Osteocyte (in vitro differentiated cells): ENCODE data around the gene DPPA4. TPM values are rescaled to one million over a fixed set of nuclear protein-coding genes. Genes with fewer than 3 reads are reported as not detected.

Source experiments
- DNase-seq: peaks from one replicate; pipeline ENCODE4 v3.0.0; 2021; ENCODE audit warnings: mixed read lengths; ENCODE audit not compliant: unreplicated experiment; ENCODE audit errors: extremely low spot score
- H3K27ac Mint-ChIP-seq: one replicate; pipeline ENCODE4 v1.8.0; 2021; ENCODE audit warnings: mild to moderate bottlenecking, mixed read lengths; ENCODE audit not compliant: unreplicated experiment
- H3K27me3 Mint-ChIP-seq: one replicate; pipeline ENCODE4 v1.8.0; 2021; ENCODE audit warnings: mixed read lengths; ENCODE audit not compliant: unreplicated experiment
- H3K36me3 Mint-ChIP-seq: one replicate; pipeline ENCODE4 v1.8.0; 2021; ENCODE audit warnings: mixed read lengths; ENCODE audit not compliant: unreplicated experiment
- H3K4me1 Mint-ChIP-seq: one replicate; pipeline ENCODE4 v1.8.0; 2021; ENCODE audit warnings: mixed read lengths; ENCODE audit not compliant: unreplicated experiment
- H3K4me3 Mint-ChIP-seq: one replicate; pipeline ENCODE4 v1.8.0; 2021; ENCODE audit warnings: mild to moderate bottlenecking, moderate library complexity, mixed read lengths; ENCODE audit not compliant: unreplicated experiment
- H3K9me3 Mint-ChIP-seq: one replicate; pipeline ENCODE4 v1.8.0; 2021; ENCODE audit warnings: mixed read lengths; ENCODE audit not compliant: unreplicated experiment
- CTCF ChIP-seq: fragments of 200-600 bp; sonication (generic); IDR thresholded peaks from 2 replicates; pipeline ENCODE4 v1.5.0; 2021; ENCODE audit warnings: antibody characterized with exemption, mild to moderate bottlenecking, moderate library complexity
- total RNA-seq: library from RNA; stranded (reverse); gene quantifications from 2 replicates; pipeline ENCODE4 v1.2.1, GENCODE V29; 2021

The DPPA4 gene
- total RNA-seq, 1 donor from 2014 or later: 0.75 TPM

GRCh38 chr3:109297496-109297895 lies 39.9 kb downstream of the DPPA4 start:
- Mint-ChIP-seq H3K36me3 (no peaks in the 10 kb centered on the region), H3K4me1 (no peaks in the 10 kb centered on the region), H3K9me3 (no peaks in the 10 kb centered on the region), H3K4me3 (no peak overlapping the region), H3K27ac (no peak overlapping the region), H3K27me3 (peaks cover 6% of the 10 kb centered on the region)
- TF ChIP-seq CTCF: no peak
- DNase-seq: no peak

GRCh38 chr3:109284071-109284470 lies 53.3 kb downstream of the DPPA4 start:
- TF ChIP-seq CTCF: no peak
- peaks cover 4% of the 10 kb centered on the region for H3K9me3 Mint-ChIP-seq
- no peak overlapping the region for H3K4me3 Mint-ChIP-seq
- H3K27me3 Mint-ChIP-seq: no peaks in the 10 kb centered on the region
- H3K36me3 Mint-ChIP-seq: no peaks in the 10 kb centered on the region
- no peak for DNase-seq
- no peak overlapping the region for H3K27ac Mint-ChIP-seq
- H3K4me1 Mint-ChIP-seq: no peaks in the 10 kb centered on the region

- Mint-ChIP-seq H3K4me3 (no peak overlapping the region), H3K27me3 (no peaks in the 10 kb centered on the region), H3K36me3 (no peaks in the 10 kb centered on the region), H3K4me1 (peaks cover 1% of the 10 kb centered on the region), H3K27ac (no peak overlapping the region), H3K9me3 (no peaks in the 10 kb centered on the region)
- no peak for DNase-seq
- TF ChIP-seq CTCF: no peak
These were observed 58.8 kb downstream of the DPPA4 start for GRCh38 chr3:109278546-109278945.

- DNase-seq: no peak
These were observed 59.2 kb downstream of the DPPA4 start for GRCh38 chr3:109278141-109278540.

More at GRCh38 chr3:109278141-109278540, 59.2 kb downstream of the DPPA4 start:
- peaks cover 1% of the 10 kb centered on the region for H3K4me1 Mint-ChIP-seq
- H3K27ac Mint-ChIP-seq: no peak overlapping the region
- H3K36me3 Mint-ChIP-seq: no peaks in the 10 kb centered on the region
- no peaks in the 10 kb centered on the region for H3K27me3 Mint-ChIP-seq
- H3K4me3 Mint-ChIP-seq: no peak overlapping the region
- no peak for TF ChIP-seq CTCF
- no peaks in the 10 kb centered on the region for H3K9me3 Mint-ChIP-seq

Other genes starting within 250 kb of the DPPA4 start
- not detected in 2 replicates for gene MORC1, start 219.4 kb downstream of the DPPA4 start, total RNA-seq
- not detected in 2 replicates for gene C3orf85, start 200.8 kb downstream of the DPPA4 start, total RNA-seq
- not detected in 2 replicates for gene DPPA2, start 21.0 kb downstream of the DPPA4 start, total RNA-seq